ENCODE measurements around the gene GCK. TPM values are rescaled to one million over a fixed set of nuclear protein-coding genes. Genes with fewer than 3 reads are reported as not detected.

Gene GCK
- total RNA-seq, 1 donor from 2014 or later: 43.9 TPM

- peaks cover 8% of the 10 kb centered on the region for H3K9me3 Mint-ChIP-seq (ENCODE audit: unreplicated experiment)
- H3K4me3 Mint-ChIP-seq (ENCODE audit: unreplicated experiment): peak overlapping the region; percentile 43
- no peak for DNase-seq
- peaks cover 3% of the 10 kb centered on the region for H3K27me3 Mint-ChIP-seq (ENCODE audit: unreplicated experiment)
- no peaks in the 10 kb centered on the region for H3K36me3 Mint-ChIP-seq (ENCODE audit: unreplicated experiment)
- H3K4me1 Mint-ChIP-seq (ENCODE audit: low read depth, unreplicated experiment): peaks cover 15% of the 10 kb centered on the region
- TF ChIP-seq, protein P1, sequence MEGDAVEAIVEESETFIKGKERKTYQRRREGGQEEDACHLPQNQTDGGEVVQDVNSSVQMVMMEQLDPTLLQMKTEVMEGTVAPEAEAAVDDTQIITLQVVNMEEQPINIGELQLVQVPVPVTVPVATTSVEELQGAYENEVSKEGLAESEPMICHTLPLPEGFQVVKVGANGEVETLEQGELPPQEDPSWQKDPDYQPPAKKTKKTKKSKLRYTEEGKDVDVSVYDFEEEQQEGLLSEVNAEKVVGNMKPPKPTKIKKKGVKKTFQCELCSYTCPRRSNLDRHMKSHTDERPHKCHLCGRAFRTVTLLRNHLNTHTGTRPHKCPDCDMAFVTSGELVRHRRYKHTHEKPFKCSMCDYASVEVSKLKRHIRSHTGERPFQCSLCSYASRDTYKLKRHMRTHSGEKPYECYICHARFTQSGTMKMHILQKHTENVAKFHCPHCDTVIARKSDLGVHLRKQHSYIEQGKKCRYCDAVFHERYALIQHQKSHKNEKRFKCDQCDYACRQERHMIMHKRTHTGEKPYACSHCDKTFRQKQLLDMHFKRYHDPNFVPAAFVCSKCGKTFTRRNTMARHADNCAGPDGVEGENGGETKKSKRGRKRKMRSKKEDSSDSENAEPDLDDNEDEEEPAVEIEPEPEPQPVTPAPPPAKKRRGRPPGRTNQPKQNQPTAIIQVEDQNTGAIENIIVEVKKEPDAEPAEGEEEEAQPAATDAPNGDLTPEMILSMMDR (IDR thresholded peaks at IDR 0.05; ENCODE audit: partially characterized antibody, unreplicated experiment): no peak
- peak overlapping the region; percentile 92 for H3K27ac Mint-ChIP-seq (ENCODE audit: unreplicated experiment)
These were observed 31.0 kb downstream of the GCK start for GRCh38 chr7:44158096-44158872.

DNA sequence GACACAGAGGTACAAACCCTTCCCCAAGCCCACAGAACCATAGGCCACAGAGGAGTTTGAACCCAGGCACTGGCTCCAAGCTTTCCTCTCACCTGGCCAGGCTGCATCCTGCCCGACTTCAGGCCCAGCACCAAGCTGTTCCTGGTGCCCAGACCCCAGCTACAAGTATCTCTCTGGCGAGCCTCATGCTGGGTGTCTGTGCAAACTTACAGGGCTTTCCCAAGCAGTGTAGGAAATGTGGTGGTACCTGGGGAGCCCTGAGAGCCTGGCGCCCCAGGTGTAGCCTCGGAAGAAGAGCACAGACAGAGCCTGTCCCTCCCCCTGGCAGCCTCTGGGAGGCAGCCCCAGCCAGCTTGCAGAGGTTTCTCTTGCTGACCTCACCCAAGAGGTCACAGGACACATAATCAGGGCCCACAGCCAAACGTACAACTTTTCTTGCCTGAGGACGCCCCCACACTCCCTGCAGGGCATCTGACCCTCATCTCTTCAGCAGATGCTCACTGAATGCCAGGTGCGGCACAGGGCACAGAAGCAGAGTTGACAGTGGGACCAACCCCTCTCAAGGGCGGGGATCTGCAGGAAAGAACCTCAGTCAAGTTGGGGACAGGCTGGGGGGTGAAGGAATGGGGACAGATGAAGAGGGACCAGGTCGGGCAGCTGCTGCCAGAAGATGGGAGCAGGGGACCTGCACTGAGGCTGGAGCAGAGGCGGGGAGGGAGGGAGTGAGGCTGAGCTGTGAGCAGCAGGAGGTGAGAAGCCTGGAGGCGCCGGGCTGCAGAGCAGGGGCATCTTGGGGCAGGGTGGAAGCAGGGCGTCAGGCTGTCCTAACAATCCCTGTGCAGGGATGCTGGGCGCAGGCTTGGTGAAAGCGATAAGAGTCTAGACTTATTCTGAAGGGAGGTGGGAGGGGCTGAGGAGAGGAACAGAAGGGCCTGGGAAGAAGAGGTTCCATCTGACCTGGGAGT is 31.8 kb downstream of the GCK start:
- peaks cover 8% of the 10 kb centered on the region for H3K9me3 Mint-ChIP-seq (ENCODE audit: unreplicated experiment)
- H3K4me1 Mint-ChIP-seq (ENCODE audit: low read depth, unreplicated experiment): peaks cover 16% of the 10 kb centered on the region
- peak overlapping the region; percentile 43 for H3K4me3 Mint-ChIP-seq (ENCODE audit: unreplicated experiment)
- TF ChIP-seq, protein P1 (IDR thresholded peaks at IDR 0.05; ENCODE audit: partially characterized antibody, unreplicated experiment): no peak
- peaks cover 3% of the 10 kb centered on the region for H3K27me3 Mint-ChIP-seq (ENCODE audit: unreplicated experiment)
- H3K27ac Mint-ChIP-seq (ENCODE audit: unreplicated experiment): peak overlapping the region; percentile 92
- peak; percentile 29 for DNase-seq
- H3K36me3 Mint-ChIP-seq (ENCODE audit: unreplicated experiment): no peaks in the 10 kb centered on the region

DNA sequence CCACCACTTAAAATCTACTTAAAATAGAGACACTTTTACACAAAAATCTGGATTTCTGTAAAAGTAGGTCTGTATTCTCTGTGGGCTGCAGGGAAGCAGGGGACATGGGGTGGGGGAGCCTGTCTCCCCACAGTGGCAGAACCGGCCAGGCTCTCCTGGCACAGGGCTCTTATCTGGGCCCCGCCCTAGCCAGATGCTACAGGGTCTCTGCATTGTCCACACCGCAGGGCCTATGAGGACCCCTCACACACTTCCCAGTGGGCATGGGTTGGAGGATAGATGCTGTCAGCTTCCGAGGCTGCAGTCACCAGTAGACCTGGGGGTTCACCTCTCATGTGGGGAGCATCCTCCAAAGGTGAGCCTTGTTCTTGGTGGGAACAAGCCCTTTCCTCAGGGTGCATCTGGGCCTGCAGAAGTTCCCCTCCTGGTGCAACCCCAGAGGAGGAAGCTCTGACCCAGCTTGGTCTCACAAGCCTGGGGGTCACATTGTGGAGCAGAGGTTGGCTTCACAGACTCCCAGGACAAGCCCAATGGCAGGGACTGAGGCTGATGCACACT is 32.7 kb downstream of the GCK start:
- Mint-ChIP-seq H3K4me3 (ENCODE audit: unreplicated experiment) (no peak overlapping the region), H3K27ac (ENCODE audit: unreplicated experiment) (no peak overlapping the region)

DNA sequence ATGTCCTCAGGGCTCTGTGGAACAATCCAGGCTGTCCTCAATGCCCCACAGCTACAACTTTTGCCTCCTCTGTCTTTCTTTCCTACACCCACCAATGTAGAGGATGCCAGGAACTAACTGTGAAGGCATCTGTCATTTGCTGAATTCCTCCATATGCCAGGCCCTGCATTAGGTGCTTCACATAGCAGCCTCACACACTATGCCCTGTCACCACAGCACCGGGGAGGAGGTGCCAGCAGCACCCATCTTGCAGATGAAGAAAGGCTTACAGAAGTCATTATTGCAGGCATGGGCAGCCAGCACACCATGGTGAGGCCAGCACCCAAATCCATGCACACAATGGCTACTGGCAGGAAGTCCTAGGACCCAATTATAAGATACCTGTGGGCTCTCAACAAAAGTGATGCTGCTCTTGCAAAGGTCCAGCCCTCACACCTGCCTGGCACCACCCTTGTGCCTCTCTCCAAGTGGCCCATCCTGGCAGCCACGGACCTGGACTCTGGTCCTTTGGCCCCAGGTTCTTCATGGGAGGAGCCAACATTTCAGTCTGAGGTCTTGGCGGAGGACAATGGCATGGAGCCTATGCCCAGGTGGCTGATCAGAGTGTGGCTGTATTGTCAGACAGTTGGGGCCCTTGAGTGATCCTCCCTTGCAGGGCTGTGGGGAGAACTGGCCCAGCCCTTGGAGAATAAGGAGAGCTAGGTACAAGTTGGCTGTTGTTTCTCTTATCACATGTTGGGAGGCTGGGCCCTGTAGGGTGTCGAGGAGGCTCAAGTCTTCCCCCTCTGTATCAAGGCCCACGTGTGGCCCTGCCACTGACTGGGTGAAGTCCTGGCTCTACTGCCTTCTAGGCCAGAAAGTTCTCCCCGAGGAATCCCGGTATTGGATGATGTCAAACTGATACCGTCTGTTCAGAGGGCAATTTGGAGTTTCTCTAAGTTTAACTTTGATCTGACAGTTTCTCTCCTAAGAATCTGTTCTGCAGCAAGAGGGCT is 33.8 kb downstream of the GCK start:
- DNase-seq: no peak

More for the DNA sequence above, 32.7 kb downstream of the GCK start:
- H3K4me1 Mint-ChIP-seq (ENCODE audit: low read depth, unreplicated experiment): peaks cover 24% of the 10 kb centered on the region
- H3K27me3 Mint-ChIP-seq (ENCODE audit: unreplicated experiment): peaks cover 3% of the 10 kb centered on the region
- no peak for DNase-seq
- TF ChIP-seq, protein P1 (IDR thresholded peaks at IDR 0.05; ENCODE audit: partially characterized antibody, unreplicated experiment): no peak
- H3K36me3 Mint-ChIP-seq (ENCODE audit: unreplicated experiment): no peaks in the 10 kb centered on the region
- H3K9me3 Mint-ChIP-seq (ENCODE audit: unreplicated experiment): peaks cover 8% of the 10 kb centered on the region

More for the DNA sequence above, 33.8 kb downstream of the GCK start:
- H3K4me3 Mint-ChIP-seq (ENCODE audit: unreplicated experiment): no peak overlapping the region
- H3K9me3 Mint-ChIP-seq (ENCODE audit: unreplicated experiment): peaks cover 10% of the 10 kb centered on the region
- H3K27me3 Mint-ChIP-seq (ENCODE audit: unreplicated experiment): peaks cover 3% of the 10 kb centered on the region
- TF ChIP-seq, protein P1 (IDR thresholded peaks at IDR 0.05; ENCODE audit: partially characterized antibody, unreplicated experiment): no peak
- H3K4me1 Mint-ChIP-seq (ENCODE audit: low read depth, unreplicated experiment): peaks cover 33% of the 10 kb centered on the region
- no peak overlapping the region for H3K27ac Mint-ChIP-seq (ENCODE audit: unreplicated experiment)
- H3K36me3 Mint-ChIP-seq (ENCODE audit: unreplicated experiment): no peaks in the 10 kb centered on the region

Data from glutamatergic neuron (in vitro differentiated cells).